GM19463 (cell line): ENCODE results near the gene SSC5D.
"Not testable (repeated sequence)": the region's sequence is repeated elsewhere in the genome, so short reads cannot be mapped to it uniquely, and the experiment has no call there.

ENCODE experiments used
- ATAC-seq: cut with Tn5 transposase; IDR thresholded peaks from one replicate; pipeline ENCODE4 v1.9.1; 2021; ENCODE audit warnings: mild to moderate bottlenecking, moderate library complexity; ENCODE audit not compliant: unreplicated experiment

SSC5D gene

GRCh38 chr19:55502197-55502952 is 14.1 kb downstream of the SSC5D start:
- ATAC-seq = no peak

GRCh38 chr19:55503157-55503501 is 14.9 kb downstream of the SSC5D start:
- ATAC-seq = no peak

- ATAC-seq = peak; percentile 98
Measured at GRCh38 chr19:55503502-55504251, 15.4 kb downstream of the SSC5D start.

GRCh38 chr19:55504252-55504603 is 16.0 kb downstream of the SSC5D start:
- no peak for ATAC-seq

GRCh38 chr19:55504981-55505380 is 16.7 kb downstream of the SSC5D start:
- ATAC-seq = no peak

- no peak for ATAC-seq
Measured at GRCh38 chr19:55508120-55508519, 19.9 kb downstream of the SSC5D start.

- peak; percentile 99 for ATAC-seq
Measured at GRCh38 chr19:55516878-55517620, 28.8 kb downstream of the SSC5D start.

- ATAC-seq = no peak
Measured at GRCh38 chr19:55519451-55520311, 31.4 kb downstream of the SSC5D start.

- no peak for ATAC-seq
Measured at GRCh38 chr19:55520691-55521292, 32.6 kb downstream of the SSC5D start.

- no peak for ATAC-seq
Measured at GRCh38 chr19:55525289-55526101, 37.3 kb downstream of the SSC5D start.

- no peak for ATAC-seq
Measured at GRCh38 chr19:55526216-55527196, 38.3 kb downstream of the SSC5D start.

- ATAC-seq = no peak
Measured at GRCh38 chr19:55527197-55528029, 39.2 kb downstream of the SSC5D start.

GRCh38 chr19:55528030-55528803 is 40.0 kb downstream of the SSC5D start:
- no peak for ATAC-seq

GRCh38 chr19:55529636-55530234 is 41.5 kb downstream of the SSC5D start:
- no peak for ATAC-seq

- no peak for ATAC-seq
Measured at GRCh38 chr19:55530996-55531395, 42.8 kb downstream of the SSC5D start.

GRCh38 chr19:55534280-55534679 is 46.0 kb downstream of the SSC5D start:
- not testable (repeated sequence) for ATAC-seq
